Esophagus muscularis mucosa (tissue), 4 donors: Measurements from ENCODE around the gene TMEM50A.
"Not testable (repeated sequence)": the region's sequence is repeated elsewhere in the genome, so short reads cannot be mapped to it uniquely, and the experiment has no call there.

Source experiments
- CTCF ChIP-seq, 3 experiments: fragments of 200-600 bp in 2 of 3; fragments of 450-650 bp in 1 of 3; sonication (generic) in 2 of 3; IDR thresholded peaks; one replicate each; pipeline ENCODE4 v1.5.1; 2017 to 2019; ENCODE audit warnings: antibody characterized with exemption in 3 of 3, mild to moderate bottlenecking in 2 of 3, moderate library complexity in 1 of 3
- EP300 ChIP-seq: sonication (generic); formaldehyde crosslinking; IDR thresholded peaks from one replicate; pipeline ENCODE4 v1.6.1; 2017; ENCODE audit warnings: antibody characterized with exemption
- POLR2A ChIP-seq: fragments of 450-650 bp; IDR thresholded peaks from one replicate; pipeline ENCODE4 v1.6.1; 2017; ENCODE audit warnings: antibody characterized with exemption, moderate library complexity, mild to moderate bottlenecking, low read depth
- POLR2AphosphoS5 ChIP-seq, 2 donors: sonication (generic); formaldehyde crosslinking; IDR thresholded peaks; one replicate each; pipeline ENCODE4 v1.6.1; 2017; ENCODE audit warnings: antibody characterized with exemption in 2 of 2

DNA sequence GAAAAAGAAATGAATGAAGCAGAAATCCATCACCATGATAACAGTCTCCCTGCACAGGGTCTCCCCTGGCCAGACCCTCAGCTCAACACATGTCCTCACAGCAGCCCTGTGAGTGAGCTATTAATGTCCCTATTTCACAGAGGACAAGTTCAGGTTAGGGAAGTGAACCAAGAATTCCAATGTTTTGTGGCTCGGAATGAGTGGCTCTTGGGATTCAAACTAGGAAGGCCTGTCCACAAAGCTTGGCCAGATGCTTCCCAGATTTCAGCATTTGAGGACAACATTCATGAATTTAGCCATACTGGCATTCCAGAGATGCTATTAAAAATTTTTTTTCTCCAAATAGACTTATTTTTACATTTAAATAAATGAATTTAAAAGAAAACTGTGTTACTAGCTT, 44.4 kb downstream of the TMEM50A start:
- TF ChIP-seq POLR2A; CTCF (IDR thresholded peaks at IDR 0.05); EP300; POLR2AphosphoS5 (IDR thresholded peaks at IDR 0.05): not testable (repeated sequence)
